Erythroblast (primary cell): ENCODE results near the gene SPAG17.

ENCODE experiments used
- DNase-seq, 2 experiments: peaks; one replicate each; lab custom pipeline; 2025; lab: John Stamatoyannopoulos, UW
- GATA1 ChIP-seq: IDR thresholded peaks from 2 replicates; pipeline ENCODE4 v1.6.1; 2011; ENCODE audit warnings: low read depth, mild to moderate bottlenecking, control low read depth, low read length, moderate library complexity
- POLR2A ChIP-seq: IDR thresholded peaks from 2 replicates; pipeline ENCODE4 v1.6.1; 2011; ENCODE audit warnings: mild to moderate bottlenecking, low read length

The SPAG17 gene

DNA sequence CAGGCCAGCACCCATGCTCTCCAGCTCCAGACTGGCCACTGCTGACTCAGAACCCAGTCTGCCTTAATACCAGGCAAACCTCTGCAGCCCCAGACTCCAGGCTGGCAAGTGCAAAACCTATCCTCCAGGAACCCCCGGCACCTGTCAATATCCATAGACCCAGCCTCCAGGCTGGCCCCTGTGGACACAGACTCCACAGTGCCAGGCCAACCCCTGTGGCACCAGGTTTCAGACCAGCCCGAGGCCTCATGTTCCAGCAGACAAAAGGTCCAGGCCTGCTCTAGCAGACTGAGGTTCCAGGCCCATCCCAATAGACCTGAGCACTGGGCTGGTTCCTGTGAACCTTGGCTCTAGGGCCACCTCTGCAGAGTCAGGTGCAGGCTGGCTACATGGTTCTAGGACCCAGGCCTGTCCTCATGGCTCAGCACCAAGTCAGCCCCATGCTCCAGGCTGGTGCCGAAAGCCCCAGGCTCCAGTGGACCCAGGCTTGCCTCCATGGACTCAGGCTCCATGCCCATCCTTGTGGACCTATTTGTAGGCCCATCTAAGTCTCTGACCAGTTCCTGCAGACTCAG is 137.3 kb downstream of the SPAG17 start:
- no peak for DNase-seq
- TF ChIP-seq GATA1 (no peak), POLR2A (no peak)

DNA sequence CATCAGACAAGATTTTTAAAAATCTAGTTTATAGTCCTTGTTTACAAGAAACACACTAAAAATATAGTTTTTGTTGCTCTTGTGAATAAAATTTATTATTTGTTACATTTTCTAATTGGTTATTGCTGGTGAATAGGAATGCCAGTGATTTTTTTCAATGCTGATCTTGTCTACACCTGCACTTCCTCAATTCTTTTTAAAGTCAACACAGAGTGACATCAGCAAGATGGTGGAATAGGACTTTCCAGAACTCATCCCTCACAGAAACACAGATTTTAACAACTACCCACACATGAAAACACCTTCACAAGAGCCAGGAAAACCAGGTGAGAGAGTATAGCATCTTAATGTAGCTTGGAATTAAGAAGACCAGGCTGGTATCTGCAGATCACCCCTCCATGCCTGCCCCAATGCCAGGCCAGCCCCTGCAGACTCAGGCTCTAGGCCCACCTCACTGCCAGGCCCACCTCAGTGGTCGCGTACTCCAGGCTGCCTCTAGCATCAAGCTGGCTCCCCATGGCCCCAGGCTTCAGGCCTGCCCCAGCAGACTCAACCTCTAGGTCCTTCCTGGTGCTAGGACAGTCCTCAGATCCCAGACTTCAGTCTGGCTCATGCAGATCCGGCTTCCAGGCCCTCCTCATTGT is 137.9 kb downstream of the SPAG17 start:
- TF ChIP-seq GATA1 (no peak), POLR2A (no peak)
- no peak for DNase-seq

DNA sequence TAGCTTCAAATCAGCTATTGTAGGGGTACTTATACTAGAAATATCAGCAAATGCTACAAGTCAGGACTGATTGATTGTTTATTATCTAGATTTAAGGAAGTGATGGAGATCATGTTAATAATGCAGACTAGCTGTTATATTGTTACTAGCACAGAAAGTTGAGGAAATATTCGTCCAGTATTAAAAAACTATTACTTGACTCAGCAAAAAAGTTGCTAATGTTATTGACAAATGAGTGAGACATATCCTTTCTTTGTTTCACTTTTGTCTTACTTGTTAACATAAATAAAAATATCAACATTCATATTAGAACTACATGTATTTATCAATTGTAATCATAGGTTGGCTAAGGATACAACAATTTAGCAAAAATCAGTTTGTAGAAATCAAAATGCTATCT is 141.4 kb downstream of the SPAG17 start:
- DNase-seq, result no peak
- TF ChIP-seq POLR2A, result no peak

GRCh38 chr1:118042501-118042900 is 142.5 kb downstream of the SPAG17 start:
- no peak for DNase-seq
- TF ChIP-seq POLR2A (no peak), GATA1 (no peak)

DNA sequence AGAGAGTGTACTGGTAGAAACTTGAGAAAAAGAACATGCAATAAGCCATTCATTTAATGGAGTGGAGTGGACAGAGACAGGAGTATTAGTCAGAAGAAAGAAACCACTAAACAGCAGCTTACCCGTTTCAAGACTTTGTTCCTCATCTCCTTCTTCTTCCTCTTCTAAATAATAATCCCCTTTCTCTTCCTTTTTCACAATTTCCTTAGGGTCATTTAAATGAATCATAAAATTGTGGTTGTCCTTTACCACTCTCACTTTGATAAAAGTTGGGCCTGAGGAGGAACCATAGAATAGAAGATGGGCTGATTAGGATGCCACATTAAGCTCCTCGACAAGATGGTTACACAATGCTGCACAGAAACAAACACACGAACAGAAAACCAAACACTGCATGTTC is 145.9 kb downstream of the SPAG17 start:
- DNase-seq, result no peak
- TF ChIP-seq GATA1 (no peak), POLR2A (no peak)

GRCh38 chr1:118032883-118033282 is 152.1 kb downstream of the SPAG17 start:
- TF ChIP-seq POLR2A (no peak), GATA1 (no peak)
- DNase-seq, result no peak

- TF ChIP-seq GATA1, result no peak
- no peak for TF ChIP-seq POLR2A
- no peak for DNase-seq
These were observed 156.8 kb downstream of the SPAG17 start for GRCh38 chr1:118028267-118028666.

DNA sequence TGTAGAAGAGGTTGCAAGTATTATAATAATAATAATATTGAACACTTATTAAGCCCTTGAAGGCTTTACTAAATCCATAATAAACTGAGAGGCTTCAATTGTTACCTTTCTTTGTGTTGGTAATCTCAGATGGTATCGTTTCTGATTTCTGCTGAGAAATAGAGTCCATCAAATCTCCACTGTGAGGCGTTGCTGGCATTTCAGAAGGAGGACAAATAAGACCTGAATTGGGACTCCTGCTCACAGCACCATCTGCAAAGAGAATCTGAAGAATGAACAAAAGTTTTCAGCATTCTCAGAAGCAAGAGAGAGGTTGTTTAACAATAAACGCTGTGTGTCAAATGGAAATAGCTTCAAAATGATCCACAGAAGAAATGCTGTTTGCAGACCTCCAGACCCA is 161.8 kb downstream of the SPAG17 start:
- TF ChIP-seq GATA1 (no peak), POLR2A (no peak)
- DNase-seq, result no peak

DNA sequence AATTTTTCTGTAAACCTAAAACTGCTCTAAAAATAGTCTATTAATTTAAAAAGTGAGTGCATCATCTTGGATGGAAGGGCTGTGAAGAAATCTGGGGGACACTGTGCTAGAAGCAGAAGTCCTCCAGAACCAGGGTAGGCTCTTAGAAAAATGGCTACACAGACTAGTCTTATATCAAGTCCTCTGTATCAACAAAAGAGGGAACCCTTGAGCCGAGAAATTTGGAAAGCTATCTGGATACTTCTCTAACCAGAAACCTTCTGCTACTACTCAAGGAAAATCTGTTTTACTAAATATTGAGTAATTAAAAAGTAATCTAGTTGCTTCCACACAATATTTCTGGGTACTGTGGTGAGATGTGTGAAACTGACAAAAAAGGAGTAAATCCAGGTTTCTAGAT is 163.4 kb downstream of the SPAG17 start:
- no peak for TF ChIP-seq POLR2A
- TF ChIP-seq GATA1, result no peak
- DNase-seq, result no peak

GRCh38 chr1:118018060-118018459 is 167.0 kb downstream of the SPAG17 start:
- DNase-seq, result no peak
- TF ChIP-seq POLR2A, result no peak
- TF ChIP-seq GATA1, result no peak

- DNase-seq, result no peak
- TF ChIP-seq POLR2A, result no peak
- TF ChIP-seq GATA1, result no peak
These were observed 171.1 kb downstream of the SPAG17 start for GRCh38 chr1:118013938-118014337.

DNA sequence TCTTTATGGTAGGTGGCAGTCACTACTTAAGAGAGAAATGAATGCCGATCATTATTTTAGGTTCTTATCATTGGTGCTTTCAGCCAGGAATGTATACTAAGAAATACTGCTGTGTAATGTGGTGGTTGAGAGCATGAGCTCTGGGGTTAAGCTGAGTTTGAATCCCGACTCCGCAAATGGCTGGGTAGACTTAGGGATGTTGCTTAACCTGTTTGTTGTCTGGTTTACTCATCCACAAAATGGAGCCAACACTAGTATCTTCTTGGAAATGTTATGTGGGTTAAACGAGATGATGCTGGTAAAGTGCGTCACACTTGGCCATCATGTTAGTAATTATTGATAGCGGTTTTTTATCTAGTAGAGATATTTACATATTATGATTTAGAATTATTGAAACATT is 171.7 kb downstream of the SPAG17 start:
- no peak for TF ChIP-seq GATA1
- TF ChIP-seq POLR2A, result no peak
- no peak for DNase-seq

GRCh38 chr1:118012515-118013124 is 172.4 kb downstream of the SPAG17 start:
- TF ChIP-seq POLR2A (no peak), GATA1 (no peak)
- DNase-seq, result no peak

GRCh38 chr1:118008011-118008410 is 177.0 kb downstream of the SPAG17 start:
- TF ChIP-seq GATA1 (no peak), POLR2A (no peak)
- DNase-seq, result no peak
